Naive B cell (primary cell): ENCODE results near the gene GLS. TPM values are rescaled to one million over a fixed set of nuclear protein-coding genes. Genes with fewer than 3 reads are reported as not detected.

Experiments used
- ATAC-seq, 2 donors: fragments of 150-1000 bp; cut with Tn5 transposase; 2 replicates each; pipeline ENCODE4 v1.10.0; 2021; ENCODE audit warnings: low read depth in 2 of 2, mild to moderate bottlenecking in 2 of 2, moderate library complexity in 2 of 2
- DNase-seq: peaks from one replicate; pipeline ENCODE4 v3.0.0; 2022
- H3K27ac Mint-ChIP-seq, 6 donors: one replicate each; pipeline ENCODE4 v1.8.0; 2020 to 2022; ENCODE audit warnings: mild to moderate bottlenecking in 6 of 6, mixed read lengths in 6 of 6, moderate library complexity in 5 of 6, inconsistent platforms in 2 of 6
- H3K27me3 Mint-ChIP-seq, 3 donors: one replicate each; pipeline ENCODE4 v1.8.0; 2021 to 2022; ENCODE audit warnings: mixed read lengths in 3 of 3, mild to moderate bottlenecking in 1 of 3
- H3K36me3 Mint-ChIP-seq, 2 donors: one replicate each; pipeline ENCODE4 v1.8.0; 2020 to 2022; ENCODE audit warnings: mixed read lengths in 2 of 2, inconsistent platforms in 1 of 2, mild to moderate bottlenecking in 1 of 2
- H3K4me1 Mint-ChIP-seq, 3 donors: one replicate each; pipeline ENCODE4 v1.8.0; 2020 to 2022; ENCODE audit warnings: mixed read lengths in 3 of 3, inconsistent platforms in 1 of 3, mild to moderate bottlenecking in 1 of 3, moderate library complexity in 1 of 3
- H3K4me3 Mint-ChIP-seq, 8 donors: one replicate each; pipeline ENCODE4 v1.8.0; 2020 to 2022; ENCODE audit warnings: mild to moderate bottlenecking in 8 of 8, mixed read lengths in 8 of 8, moderate library complexity in 8 of 8, inconsistent platforms in 2 of 8
- H3K9me3 Mint-ChIP-seq, 7 donors: one replicate each; pipeline ENCODE4 v1.8.0; 2020 to 2022; ENCODE audit warnings: mixed read lengths in 7 of 7, mild to moderate bottlenecking in 5 of 7, inconsistent platforms in 2 of 7, moderate library complexity in 1 of 7
- polyA plus RNA-seq, 6 donors: library from polyadenylated mRNA; unstranded; fragments of 300-500 nt; fragmentation: Illumina TruSeq; gene quantifications; one replicate each; pipeline ENCODE4 v1.2.3, GENCODE V29; 2021; ENCODE audit warnings: low read depth in 6 of 6

The GLS gene
- polyA plus RNA-seq, 6 donors from 2014 or later: 15.6 to 48.3 (median 40.0) TPM

- H3K27me3 Mint-ChIP-seq: no peaks in the 10 kb centered on the region
- no peak overlapping the region for H3K27ac Mint-ChIP-seq
- DNase-seq (no peak), ATAC-seq (no peak)
- H3K9me3 Mint-ChIP-seq: no peaks in the 10 kb centered on the region
- peaks cover 7 to 12% of the 10 kb centered on the region in 2 donors for H3K36me3 Mint-ChIP-seq
- H3K4me3 Mint-ChIP-seq: no peak overlapping the region
- peaks cover 0 to 4% (median 0%) of the 10 kb centered on the region in 3 donors for H3K4me1 Mint-ChIP-seq
Observed at GRCh38 chr2:190933361-190933760, 52.7 kb downstream of the GLS start.

GRCh38 chr2:190935054-190935453 is 54.4 kb downstream of the GLS start:
- ATAC-seq (no peak), DNase-seq (no peak)
- H3K27me3 Mint-ChIP-seq: no peaks in the 10 kb centered on the region
- H3K36me3 Mint-ChIP-seq: peaks cover 7 to 10% of the 10 kb centered on the region in 2 donors
- H3K27ac Mint-ChIP-seq: peak overlapping the region in 1 of 6 donors; percentile 54
- H3K4me1 Mint-ChIP-seq: peaks cover 0 to 4% (median 0%) of the 10 kb centered on the region in 3 donors
- no peaks in the 10 kb centered on the region for H3K9me3 Mint-ChIP-seq
- H3K4me3 Mint-ChIP-seq: no peak overlapping the region

- peak overlapping the region in 4 of 6 donors; percentile 25 to 79 (median 60) for H3K27ac Mint-ChIP-seq
Observed at GRCh38 chr2:190938771-190939335, 58.2 kb downstream of the GLS start.

GRCh38 chr2:190940454-190940853 is 59.8 kb downstream of the GLS start:
- Mint-ChIP-seq H3K4me1 (no peaks in the 10 kb centered on the region), H3K27me3 (no peaks in the 10 kb centered on the region), H3K36me3 (no peaks in the 10 kb centered on the region), H3K9me3 (no peaks in the 10 kb centered on the region), H3K27ac (no peak overlapping the region), H3K4me3 (no peak overlapping the region)
- ATAC-seq (no peak), DNase-seq (no peak)

More at GRCh38 chr2:190938771-190939335, 58.2 kb downstream of the GLS start:
- DNase-seq (no peak), ATAC-seq (no peak)
- Mint-ChIP-seq H3K4me1 (no peaks in the 10 kb centered on the region), H3K9me3 (no peaks in the 10 kb centered on the region), H3K4me3 (no peak overlapping the region), H3K36me3 (no peaks in the 10 kb centered on the region), H3K27me3 (no peaks in the 10 kb centered on the region)

- no peak for DNase-seq
- peaks cover 0 to under 1% (median under 1%) of the 10 kb centered on the region in 3 donors for H3K4me1 Mint-ChIP-seq
- no peaks in the 10 kb centered on the region for H3K9me3 Mint-ChIP-seq
- H3K27me3 Mint-ChIP-seq: no peaks in the 10 kb centered on the region
- no peak for ATAC-seq
- no peak overlapping the region for H3K27ac Mint-ChIP-seq
- H3K36me3 Mint-ChIP-seq: no peaks in the 10 kb centered on the region
- no peak overlapping the region for H3K4me3 Mint-ChIP-seq
Observed at GRCh38 chr2:190941571-190941970, 61.0 kb downstream of the GLS start.

GRCh38 chr2:190942697-190943096 is 62.1 kb downstream of the GLS start:
- Mint-ChIP-seq H3K27me3 (no peaks in the 10 kb centered on the region), H3K9me3 (no peaks in the 10 kb centered on the region), H3K4me3 (no peak overlapping the region), H3K36me3 (no peaks in the 10 kb centered on the region), H3K27ac (no peak overlapping the region), H3K4me1 (peaks cover 3 to 10% (median 4%) of the 10 kb centered on the region in 3 donors)
- DNase-seq (no peak), ATAC-seq (no peak)

- Mint-ChIP-seq H3K27me3 (no peaks in the 10 kb centered on the region), H3K36me3 (no peaks in the 10 kb centered on the region), H3K27ac (peak overlapping the region in 1 of 6 donors; percentile 24), H3K9me3 (no peaks in the 10 kb centered on the region), H3K4me1 (peaks cover 7 to 14% (median 7%) of the 10 kb centered on the region in 3 donors), H3K4me3 (no peak overlapping the region)
- DNase-seq: no peak
- no peak for ATAC-seq
Observed at GRCh38 chr2:190943706-190944105, 63.1 kb downstream of the GLS start.

- ATAC-seq (no peak), DNase-seq (no peak)
- Mint-ChIP-seq H3K27me3 (no peaks in the 10 kb centered on the region), H3K9me3 (no peaks in the 10 kb centered on the region), H3K4me1 (peaks cover 7 to 14% (median 7%) of the 10 kb centered on the region in 3 donors), H3K36me3 (no peaks in the 10 kb centered on the region), H3K27ac (peak overlapping the region in 4 of 6 donors; percentile 8 to 94 (median 51)), H3K4me3 (no peak overlapping the region)
Observed at GRCh38 chr2:190947141-190947540, 66.5 kb downstream of the GLS start.

GRCh38 chr2:190947711-190948251 is 67.2 kb downstream of the GLS start:
- Mint-ChIP-seq H3K4me3 (peak overlapping the region in 5 of 8 donors; percentile 13 to 64 (median 18)), H3K27me3 (no peaks in the 10 kb centered on the region), H3K9me3 (no peaks in the 10 kb centered on the region), H3K36me3 (no peaks in the 10 kb centered on the region), H3K4me1 (peaks cover 7 to 14% (median 7%) of the 10 kb centered on the region in 3 donors), H3K27ac (peak overlapping the region in 5 of 6 donors; percentile 51 to 94 (median 75))
- ATAC-seq (peak; percentile 94 to 96), DNase-seq (peak; percentile 45)

GRCh38 chr2:190948671-190949070 is 68.0 kb downstream of the GLS start:
- H3K36me3 Mint-ChIP-seq: no peaks in the 10 kb centered on the region
- peaks cover 7 to 14% (median 7%) of the 10 kb centered on the region in 3 donors for H3K4me1 Mint-ChIP-seq
- H3K9me3 Mint-ChIP-seq: no peaks in the 10 kb centered on the region
- H3K27ac Mint-ChIP-seq: no peak overlapping the region
- no peak overlapping the region for H3K4me3 Mint-ChIP-seq
- no peaks in the 10 kb centered on the region for H3K27me3 Mint-ChIP-seq
- no peak for ATAC-seq
- DNase-seq: no peak

GRCh38 chr2:190950566-190950991 is 70.0 kb downstream of the GLS start:
- DNase-seq (no peak), ATAC-seq (no peak)
- Mint-ChIP-seq H3K27ac (no peak overlapping the region), H3K4me3 (no peak overlapping the region), H3K4me1 (peaks cover 7 to 14% (median 7%) of the 10 kb centered on the region in 3 donors), H3K9me3 (no peaks in the 10 kb centered on the region), H3K27me3 (no peaks in the 10 kb centered on the region), H3K36me3 (peaks cover 0 to under 1% of the 10 kb centered on the region in 2 donors)

- DNase-seq (no peak), ATAC-seq (no peak)
- Mint-ChIP-seq H3K4me3 (no peak overlapping the region), H3K4me1 (peaks cover 0 to 17% (median 5%) of the 10 kb centered on the region in 3 donors), H3K27me3 (no peaks in the 10 kb centered on the region), H3K36me3 (peaks cover 0 to 6% of the 10 kb centered on the region in 2 donors), H3K27ac (no peak overlapping the region), H3K9me3 (peaks cover 0 to 4% (median 0%) of the 10 kb centered on the region in 7 donors)
Observed at GRCh38 chr2:190953257-190953656, 72.6 kb downstream of the GLS start.

GRCh38 chr2:190959911-190960788 is 79.5 kb downstream of the GLS start:
- Mint-ChIP-seq H3K36me3 (peaks cover 0 to 12% of the 10 kb centered on the region in 2 donors), H3K27me3 (no peaks in the 10 kb centered on the region), H3K9me3 (peaks cover 0 to 4% (median 0%) of the 10 kb centered on the region in 7 donors), H3K27ac (peak overlapping the region in 2 of 6 donors; percentile 2 to 78), H3K4me3 (no peak overlapping the region), H3K4me1 (peaks cover 7 to 32% (median 20%) of the 10 kb centered on the region in 3 donors)
- ATAC-seq (no peak), DNase-seq (no peak)
